Lower lobe of right lung (tissue), 2 donors: ENCODE results near the gene PNMA1. TPM values are rescaled to one million over a fixed set of nuclear protein-coding genes. Genes with fewer than 3 reads are reported as not detected.

ENCODE experiments used
- ATAC-seq, 2 donors: fragments of 200-7000 bp; cut with Tn5 transposase; one replicate each; pipeline ENCODE4 v1.9.1; 2020 to 2022; ENCODE audit warnings: mild to moderate bottlenecking in 2 of 2, moderate library complexity in 2 of 2
- DNase-seq: peaks from one replicate; pipeline ENCODE4 v3.0.0-alpha.2; 2020
- H3K27ac ChIP-seq: fragments of 200-600 bp; one replicate; pipeline ENCODE4 v1.8.0; 2022
- H3K27me3 ChIP-seq: fragments of 200-600 bp; one replicate; pipeline ENCODE4 v1.8.0; 2022; ENCODE audit warnings: low read depth
- H3K36me3 ChIP-seq: fragments of 200-600 bp; one replicate; pipeline ENCODE4 v1.8.0; 2022; ENCODE audit warnings: mild to moderate bottlenecking
- H3K4me1 ChIP-seq: fragments of 200-600 bp; one replicate; pipeline ENCODE4 v1.8.0; 2022
- H3K4me3 ChIP-seq: fragments of 200-600 bp; one replicate; pipeline ENCODE4 v1.8.0; 2022; ENCODE audit warnings: mild to moderate bottlenecking
- H3K9me3 ChIP-seq: fragments of 200-600 bp; one replicate; pipeline ENCODE4 v1.8.0; 2022
- CTCF ChIP-seq: fragments of 200-600 bp; IDR thresholded peaks from one replicate; pipeline ENCODE4 v1.8.0; 2022; ENCODE audit warnings: antibody characterized with exemption, mild to moderate bottlenecking
- intact Hi-C: fragments of 100-400 bp; cut with DNase I; formaldehyde crosslinking; loops from one replicate; pipeline ENCODE4 v1.11.0; 2022
- total RNA-seq: library from RNA; stranded (reverse); fragmentation: NEBNext Ultra II Directional; extraction: Animal tissue kit (Norgen Biotek cat#: 25700); gene quantifications from one replicate; pipeline ENCODE4 v1.2.1, GENCODE V29; 2021
- donor health status: DM: no; HTN: yes; CAD: no; lungs with severe emphysema.

PNMA1 gene
- total RNA-seq, 1 donor from 2014 or later = 24.4 TPM

- Histone ChIP-seq H3K4me1 (peaks cover 63% of the 10 kb centered on the region), H3K27me3 (no peaks in the 10 kb centered on the region), H3K27ac (peak overlapping the region; percentile 70), H3K4me3 (no peak overlapping the region), H3K9me3 (no peaks in the 10 kb centered on the region), H3K36me3 (peaks cover 91% of the 10 kb centered on the region)
- DNase-seq (peak; percentile 79), ATAC-seq (peak; percentile 73 to 77)
- intact Hi-C loops = loop anchor here (10.0 kb wide), 1 partner anchor 101 kb away; no protein-coding TSS in a partner anchor
- TF ChIP-seq CTCF = no peak
These were observed 9.8 kb upstream of the PNMA1 start for GRCh38 chr14:73723797-73724661.

GRCh38 chr14:73723406-73723796 lies 9.2 kb upstream of the PNMA1 start:
- intact Hi-C loops = loop anchor here (10.0 kb wide), 1 partner anchor 101 kb away; no protein-coding TSS in a partner anchor
- H3K27ac ChIP-seq = peak overlapping the region; percentile 70
- peaks cover 95% of the 10 kb centered on the region for H3K36me3 ChIP-seq

GRCh38 chr14:73722581-73722980 lies 8.4 kb upstream of the PNMA1 start:
- Histone ChIP-seq H3K27ac (no peak overlapping the region), H3K27me3 (no peaks in the 10 kb centered on the region), H3K4me3 (no peak overlapping the region), H3K36me3 (peaks cover 99% of the 10 kb centered on the region), H3K9me3 (no peaks in the 10 kb centered on the region), H3K4me1 (peaks cover 49% of the 10 kb centered on the region)
- DNase-seq = no peak
- no peak for TF ChIP-seq CTCF
- ATAC-seq = no peak
- intact Hi-C loops = loop anchor here (10.0 kb wide), 1 partner anchor 102 kb away; no protein-coding TSS in a partner anchor

More at GRCh38 chr14:73723406-73723796, 9.2 kb upstream of the PNMA1 start:
- H3K4me1 ChIP-seq = peaks cover 57% of the 10 kb centered on the region
- no peaks in the 10 kb centered on the region for H3K9me3 ChIP-seq
- no peak overlapping the region for H3K4me3 ChIP-seq
- no peak for TF ChIP-seq CTCF
- H3K27me3 ChIP-seq = no peaks in the 10 kb centered on the region
- ATAC-seq (no peak), DNase-seq (no peak)

- DNase-seq (no peak), ATAC-seq (no peak)
- intact Hi-C loops = loop anchor here (10.0 kb wide), 1 partner anchor 104 kb away; no protein-coding TSS in a partner anchor
- Histone ChIP-seq H3K36me3 (peaks cover 97% of the 10 kb centered on the region), H3K27ac (no peak overlapping the region), H3K4me3 (no peak overlapping the region), H3K9me3 (no peaks in the 10 kb centered on the region), H3K27me3 (no peaks in the 10 kb centered on the region), H3K4me1 (peaks cover 35% of the 10 kb centered on the region)
- TF ChIP-seq CTCF = no peak
These were observed 7.1 kb upstream of the PNMA1 start for GRCh38 chr14:73721101-73721821.

GRCh38 chr14:73720636-73721035 lies 6.5 kb upstream of the PNMA1 start:
- Histone ChIP-seq H3K27me3 (no peaks in the 10 kb centered on the region), H3K9me3 (no peaks in the 10 kb centered on the region), H3K36me3 (peaks cover 97% of the 10 kb centered on the region), H3K4me3 (no peak overlapping the region), H3K4me1 (peaks cover 29% of the 10 kb centered on the region), H3K27ac (no peak overlapping the region)
- no peak for ATAC-seq
- intact Hi-C loops = loop anchor here (10.0 kb wide), 1 partner anchor 104 kb away; no protein-coding TSS in a partner anchor
- DNase-seq = no peak
- TF ChIP-seq CTCF = no peak
